NK-92 (cell line): ENCODE data around the gene UBE2J2.

Experiments
- DNase-seq: peaks from one replicate; lab custom pipeline; 2025; ENCODE audit not compliant: unreplicated experiment; lab: John Stamatoyannopoulos, UW

UBE2J2 gene

DNA sequence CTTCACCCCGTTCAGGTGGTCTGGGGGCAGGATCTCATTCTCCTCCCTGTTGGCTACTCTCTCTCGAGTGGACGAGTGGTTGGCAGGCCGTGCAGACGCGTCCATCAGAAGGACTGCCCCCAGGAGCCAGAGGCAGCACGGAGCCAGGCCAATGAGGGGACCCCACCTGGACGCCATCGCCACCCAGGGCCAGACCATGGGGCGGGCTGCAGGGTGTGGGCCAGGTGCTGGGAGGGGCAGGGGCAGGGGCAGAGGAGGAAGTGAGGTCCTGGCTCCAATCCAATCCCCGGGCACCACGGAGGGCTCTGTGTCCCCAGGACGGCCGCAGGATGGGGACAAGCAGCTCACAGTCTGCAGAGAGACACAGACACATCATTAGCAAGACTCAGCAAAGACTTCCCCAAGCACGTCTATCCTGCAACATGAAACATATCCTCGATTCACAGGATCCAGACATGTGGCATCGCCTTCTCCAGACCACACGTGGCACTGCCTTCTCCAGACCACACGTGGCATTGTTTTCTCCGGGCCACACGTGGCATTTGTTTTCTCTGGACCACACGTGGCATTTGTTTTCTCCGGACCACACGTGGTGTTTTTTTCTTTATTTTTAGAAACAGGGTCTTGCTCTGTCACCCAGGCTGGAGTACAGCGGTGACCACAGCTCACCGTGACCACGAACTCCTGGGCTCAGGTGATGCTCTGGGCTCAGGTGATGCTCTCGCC, 44.9 kb downstream of the UBE2J2 start:
- no peak for DNase-seq

DNA sequence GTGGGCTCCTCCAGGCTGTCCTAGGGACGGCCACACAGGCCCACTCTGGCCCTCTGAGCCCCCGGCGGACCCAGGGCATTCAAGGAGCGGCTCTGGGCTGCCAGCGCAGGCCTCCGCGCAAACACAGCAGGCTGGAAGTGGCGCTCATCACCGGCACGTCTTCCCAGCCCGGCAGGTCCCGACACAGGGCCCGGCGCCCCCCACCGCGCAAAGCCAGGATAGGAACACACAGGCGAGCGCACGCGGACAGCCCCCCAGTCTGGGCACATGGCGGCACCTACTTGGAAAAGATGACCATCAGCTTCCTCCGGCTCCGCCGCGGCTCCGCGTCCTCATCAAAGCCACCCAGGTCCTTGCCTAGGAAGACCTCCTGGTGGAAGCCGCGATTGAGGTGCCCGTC, 45.5 kb downstream of the UBE2J2 start:
- no peak for DNase-seq

DNA sequence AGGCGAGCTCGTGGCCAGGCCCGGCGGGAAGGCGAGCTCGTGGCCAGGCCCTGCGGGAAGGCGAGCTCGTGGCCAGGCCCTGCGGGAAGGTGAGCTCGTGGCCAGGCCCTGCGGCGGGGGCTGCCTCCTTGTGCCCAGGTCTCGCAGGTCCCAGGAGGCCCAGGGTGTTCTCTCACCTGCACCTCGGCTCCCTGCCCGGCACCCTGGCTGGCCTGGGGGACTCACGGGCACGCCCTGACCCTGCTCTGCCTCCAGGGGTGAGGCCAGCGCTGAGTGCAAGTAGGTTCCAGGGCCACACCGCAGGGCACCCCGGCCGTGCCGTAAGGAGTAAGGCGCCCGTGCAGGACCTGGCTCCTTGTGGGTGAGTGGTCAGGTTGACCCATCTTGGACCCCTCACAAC, 46.3 kb downstream of the UBE2J2 start:
- no peak for DNase-seq

DNA sequence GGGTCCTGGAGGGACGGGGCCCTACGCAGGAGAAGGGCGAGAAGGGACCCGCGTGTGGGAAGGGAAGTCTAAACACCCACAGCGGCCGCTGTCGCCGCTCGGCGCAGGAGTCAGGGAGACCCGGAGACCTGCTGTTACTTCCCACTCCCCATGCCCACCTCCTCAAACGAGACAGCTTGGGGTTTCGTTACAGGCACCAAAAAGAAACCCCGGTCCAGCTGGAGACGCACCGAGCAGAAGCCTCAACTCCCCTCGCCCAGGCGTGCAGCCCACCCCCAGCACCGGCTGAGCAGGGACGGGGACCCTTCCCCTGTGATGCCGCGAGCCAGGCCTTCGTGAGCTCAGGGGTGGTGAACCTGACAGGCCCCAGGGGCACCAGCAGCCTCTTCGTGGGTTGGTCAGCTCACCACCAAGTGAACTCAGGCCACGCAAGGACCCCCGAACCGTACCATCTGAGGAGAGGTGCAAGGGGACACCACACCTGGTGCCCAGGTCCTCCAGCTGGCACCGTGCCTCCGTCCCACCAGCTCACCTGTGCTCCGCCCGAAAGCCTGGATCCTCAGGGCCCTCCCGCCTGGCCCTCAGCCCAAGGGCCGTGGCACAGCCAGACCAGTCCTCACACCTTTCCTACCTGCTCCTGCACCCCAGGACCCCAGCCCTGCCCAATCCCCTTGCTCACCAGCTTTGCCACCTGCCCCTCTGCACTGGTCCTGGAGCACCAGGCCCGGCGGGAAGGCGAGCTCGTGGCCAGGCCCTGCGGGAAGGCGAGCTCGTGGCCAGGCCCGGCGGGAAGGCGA, 46.9 kb downstream of the UBE2J2 start:
- no peak for DNase-seq

DNA sequence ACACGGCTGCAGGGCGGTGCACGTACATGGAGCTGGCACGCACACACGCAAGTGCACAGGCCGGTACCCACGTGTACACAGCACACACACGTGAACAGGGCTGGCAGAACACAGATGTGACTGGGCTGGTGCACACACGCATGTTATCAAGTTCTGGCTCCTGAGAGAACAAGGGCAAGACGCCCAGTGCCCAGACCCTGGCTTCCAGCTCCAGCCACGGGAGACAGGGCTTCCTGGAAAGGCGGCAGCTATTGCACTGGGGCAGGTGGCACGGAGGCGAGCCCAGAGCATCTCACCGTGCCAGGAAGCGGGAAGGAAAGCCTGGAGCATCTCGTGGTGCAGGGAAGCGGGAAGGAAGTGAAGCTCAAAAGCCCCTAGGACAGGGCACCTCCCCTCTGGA, 47.7 kb downstream of the UBE2J2 start:
- DNase-seq = no peak

DNA sequence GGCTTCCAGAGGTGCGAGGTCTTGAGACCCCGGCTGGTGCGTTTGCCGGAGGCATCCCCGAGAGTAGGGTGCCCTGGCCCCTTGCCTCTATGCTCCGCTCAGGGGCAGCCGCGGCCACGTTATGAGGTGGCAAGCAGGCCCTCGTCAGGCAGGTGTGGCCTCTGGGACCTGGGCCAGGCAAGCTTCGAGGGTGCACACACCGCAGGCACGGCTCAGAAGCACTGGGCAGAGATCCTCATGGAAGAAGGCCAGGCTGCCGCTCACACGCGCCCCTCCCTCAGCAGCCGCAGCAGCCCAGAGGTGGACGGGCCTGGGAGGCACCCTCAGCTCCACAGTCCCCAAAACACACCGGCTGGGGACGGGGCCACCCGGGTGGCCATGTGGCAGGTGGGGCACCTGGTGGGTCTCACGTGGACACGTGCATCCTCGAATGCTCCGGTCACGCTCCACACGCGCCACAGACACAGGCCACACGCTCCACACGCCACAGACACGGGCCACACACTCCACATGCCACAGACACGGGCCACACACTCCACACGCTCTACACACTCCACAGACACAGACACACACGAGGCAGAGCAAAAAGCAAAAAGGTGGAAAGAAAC, 48.3 kb downstream of the UBE2J2 start:
- no peak for DNase-seq

DNA sequence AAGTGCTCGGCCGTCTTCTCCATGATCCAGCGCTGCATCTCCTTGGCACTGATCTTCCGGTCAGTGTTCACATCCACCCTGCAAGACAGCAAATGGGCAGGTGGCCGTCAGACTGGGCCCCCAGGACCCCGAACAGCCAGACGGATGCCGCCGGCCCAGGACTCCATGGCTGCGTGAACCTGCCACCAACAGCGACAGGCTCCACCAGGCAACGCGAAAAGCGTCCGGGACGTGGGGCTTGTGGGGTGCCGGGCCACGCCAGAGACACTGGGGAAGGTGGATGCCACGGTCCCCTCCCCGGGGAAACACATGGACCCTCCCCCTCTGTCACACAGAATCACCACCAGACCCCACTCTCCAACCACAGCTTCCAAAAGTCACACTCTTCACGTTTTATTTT, 49.8 kb downstream of the UBE2J2 start:
- DNase-seq = no peak

DNA sequence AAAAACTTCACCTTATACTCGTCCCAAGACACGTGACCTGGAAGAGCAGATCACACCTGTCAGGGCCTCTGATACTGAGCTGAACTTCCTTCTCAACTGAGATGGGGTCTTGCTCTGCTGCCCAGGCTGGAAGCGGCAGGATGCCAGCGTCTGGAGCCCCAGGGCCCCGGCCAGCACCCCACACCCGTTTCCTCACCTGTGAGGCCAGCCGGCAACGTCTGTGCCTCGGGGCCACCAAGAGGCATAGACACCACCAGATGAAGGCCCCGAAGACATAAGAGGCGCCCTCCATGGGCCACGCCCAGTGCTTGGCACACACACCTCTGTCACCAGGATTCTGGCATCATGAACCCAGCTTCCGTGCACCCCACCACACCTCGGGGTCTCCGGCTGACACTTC, 50.3 kb downstream of the UBE2J2 start:
- no peak for DNase-seq

DNA sequence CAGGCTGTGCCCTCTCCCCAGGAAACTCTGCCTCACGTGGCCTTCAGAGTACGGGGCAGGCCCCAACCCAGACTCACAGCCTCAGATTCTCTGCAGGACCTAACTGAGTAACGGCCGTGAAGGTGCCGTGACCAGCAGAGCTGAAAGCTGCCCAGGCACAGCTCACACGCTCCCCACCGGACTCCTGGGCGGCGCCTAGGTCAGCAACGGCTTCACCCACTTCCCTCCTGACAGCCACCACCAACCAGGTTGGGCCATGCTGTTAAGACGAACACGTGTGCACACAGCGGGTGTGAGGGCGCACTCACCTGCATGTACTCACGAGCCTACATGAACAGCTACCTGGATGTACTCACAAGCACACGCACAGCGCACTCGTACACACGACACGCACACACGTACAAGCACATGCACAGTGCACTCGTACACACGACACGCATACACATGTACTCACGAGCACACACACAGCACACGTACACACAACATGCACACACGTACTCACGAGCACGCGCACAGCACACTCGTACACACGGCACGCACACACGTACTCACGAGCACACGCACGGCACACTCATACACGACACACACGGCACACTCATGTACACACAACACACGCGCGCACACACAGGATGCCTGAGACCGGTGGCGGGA, 51.0 kb downstream of the UBE2J2 start:
- DNase-seq = no peak

DNA sequence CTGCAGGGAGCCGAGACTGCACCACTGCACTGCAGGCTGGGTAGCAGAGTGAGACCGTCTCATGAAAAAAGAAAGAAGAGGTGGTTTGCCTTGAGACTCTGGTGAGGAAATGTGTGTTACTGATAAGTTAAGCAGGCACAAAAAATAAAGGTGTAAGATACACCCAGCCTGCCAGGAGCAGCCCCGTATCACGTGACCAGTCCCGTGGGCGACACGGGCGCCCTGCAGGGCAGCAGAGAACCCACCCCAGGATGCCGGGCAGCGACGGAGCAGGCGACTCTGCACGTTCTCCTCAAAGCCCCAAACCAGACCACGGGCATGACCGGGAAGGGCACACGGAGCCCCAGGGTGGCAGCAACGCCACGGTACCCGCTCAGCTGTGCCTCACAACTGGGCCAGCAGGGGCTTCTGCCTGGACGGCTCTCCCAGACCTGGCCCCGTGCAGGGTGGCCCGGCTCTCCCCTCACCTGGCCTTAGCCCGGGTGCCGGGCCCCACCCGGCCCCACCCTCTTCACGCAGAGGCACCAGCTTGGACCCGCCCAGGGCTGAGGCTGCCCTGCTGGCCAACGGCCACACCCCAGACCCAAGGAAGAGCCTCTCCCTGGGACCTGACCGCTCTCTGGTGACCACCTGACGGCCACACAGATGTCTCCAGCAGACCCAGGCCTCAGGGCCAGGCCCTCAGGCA, 51.6 kb downstream of the UBE2J2 start:
- DNase-seq = no peak

DNA sequence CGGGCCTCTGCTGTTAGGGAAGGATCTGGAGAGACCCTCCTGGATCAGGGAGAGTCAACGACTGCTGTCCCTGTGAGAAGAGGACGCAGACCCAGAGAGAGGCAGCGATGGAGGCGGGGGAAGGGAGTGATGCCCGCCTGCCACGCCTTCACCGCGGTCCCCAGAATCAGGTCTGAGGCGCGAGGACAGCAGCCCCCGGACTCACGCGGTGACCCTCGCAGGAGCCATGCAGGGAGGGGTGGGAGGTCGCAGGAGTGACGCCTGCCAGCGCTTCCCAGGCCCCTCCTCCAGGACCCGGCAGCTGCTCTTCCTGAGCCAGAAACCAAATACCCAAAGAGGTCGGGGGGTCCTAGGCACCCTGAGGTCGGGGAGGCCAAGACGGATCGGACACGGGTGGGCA, 53.5 kb downstream of the UBE2J2 start:
- no peak for DNase-seq

DNA sequence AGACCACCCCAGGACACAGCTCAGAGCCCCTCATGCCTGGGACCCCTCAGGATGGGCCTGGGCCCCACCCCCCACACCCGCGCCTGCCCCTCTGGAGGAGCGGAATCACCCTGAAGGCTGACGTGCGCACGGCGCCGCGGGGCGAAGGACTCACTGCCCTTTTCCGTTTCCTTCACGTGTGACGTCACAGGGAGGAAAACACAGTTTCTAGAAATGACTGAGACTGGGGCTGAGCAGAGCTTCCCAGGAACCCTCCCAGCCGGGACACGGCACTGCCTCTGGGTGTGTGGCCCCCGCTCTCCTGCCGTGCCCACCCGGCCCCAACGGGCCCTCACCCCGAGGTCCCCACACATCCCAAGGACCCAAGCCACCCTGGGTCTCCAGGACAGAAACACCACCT, 54.3 kb downstream of the UBE2J2 start:
- DNase-seq = no peak

DNA sequence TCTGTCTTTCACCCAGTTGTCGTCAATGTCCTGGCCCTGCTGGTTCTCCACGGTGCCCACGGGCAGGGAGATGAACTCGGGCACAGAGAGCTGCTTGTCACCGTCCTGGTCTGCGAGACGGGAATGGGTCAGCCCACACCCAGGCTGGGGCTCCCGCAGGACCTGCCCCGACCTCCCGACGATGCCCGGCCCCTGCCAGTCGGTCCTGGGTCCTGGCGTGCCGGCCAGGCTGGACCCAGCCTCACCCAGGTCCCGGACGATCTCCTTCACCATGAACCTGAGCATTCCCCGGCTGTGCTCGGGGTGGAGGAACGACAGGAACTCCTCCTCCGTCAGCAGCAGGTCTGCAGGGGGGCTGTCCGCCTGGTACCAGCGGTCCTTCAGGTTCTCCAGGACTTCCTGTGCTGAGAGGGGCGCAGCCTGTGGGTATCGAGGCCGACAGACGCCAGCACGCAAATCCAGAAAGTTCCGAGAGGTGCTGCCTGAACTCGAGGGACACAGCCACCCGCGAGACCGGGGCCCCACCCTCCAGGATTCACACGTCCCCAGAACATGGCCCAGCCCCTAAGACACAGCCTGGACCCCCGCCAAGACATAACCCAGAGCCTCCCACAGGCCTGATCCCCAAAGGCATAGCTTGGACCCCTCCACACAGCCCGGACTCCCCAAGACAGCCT, 55.0 kb downstream of the UBE2J2 start:
- no peak for DNase-seq

DNA sequence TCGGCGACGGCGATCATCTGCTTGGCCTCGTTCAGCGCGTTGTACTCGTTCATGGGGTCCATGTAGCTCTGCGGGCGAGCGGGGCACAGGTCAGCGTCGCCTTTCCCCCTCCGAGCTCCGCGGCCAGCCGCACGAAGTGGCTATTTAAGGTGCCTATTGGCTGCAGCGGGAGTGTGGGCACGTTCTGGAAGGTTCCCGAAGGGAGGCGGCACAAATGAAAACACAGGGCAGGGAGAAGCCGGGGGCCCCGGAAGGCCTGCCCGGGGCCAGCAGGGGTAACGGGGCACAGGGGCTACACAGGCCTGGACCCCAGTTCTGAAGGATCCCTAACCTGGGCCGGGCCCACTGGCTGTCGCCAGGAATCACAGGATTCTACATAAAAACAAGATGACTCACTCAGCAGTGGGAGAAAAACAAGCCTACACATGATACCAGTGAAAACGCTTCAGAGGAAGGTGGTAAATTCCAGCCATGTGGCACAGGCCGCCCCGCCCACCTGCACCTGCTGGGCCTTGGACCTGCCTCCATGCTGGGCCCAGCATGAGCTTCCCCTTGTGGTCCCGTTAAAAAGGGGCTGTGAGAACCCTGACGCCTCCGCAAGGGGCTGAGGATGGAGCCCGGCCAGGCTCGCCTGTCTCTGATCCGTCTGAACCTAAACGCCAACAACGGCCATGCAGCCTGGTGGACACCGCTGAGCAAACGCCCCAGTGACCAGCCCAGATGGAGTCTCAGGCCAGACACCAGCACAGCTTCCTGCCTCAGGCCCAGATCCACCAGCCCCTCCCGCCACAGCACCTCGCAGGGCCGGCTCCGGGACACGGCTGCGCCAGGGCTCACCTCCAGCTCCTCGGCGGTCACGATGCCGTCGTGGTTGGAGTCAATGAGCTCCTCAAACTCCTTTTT, 55.8 kb downstream of the UBE2J2 start:
- no peak for DNase-seq

DNA sequence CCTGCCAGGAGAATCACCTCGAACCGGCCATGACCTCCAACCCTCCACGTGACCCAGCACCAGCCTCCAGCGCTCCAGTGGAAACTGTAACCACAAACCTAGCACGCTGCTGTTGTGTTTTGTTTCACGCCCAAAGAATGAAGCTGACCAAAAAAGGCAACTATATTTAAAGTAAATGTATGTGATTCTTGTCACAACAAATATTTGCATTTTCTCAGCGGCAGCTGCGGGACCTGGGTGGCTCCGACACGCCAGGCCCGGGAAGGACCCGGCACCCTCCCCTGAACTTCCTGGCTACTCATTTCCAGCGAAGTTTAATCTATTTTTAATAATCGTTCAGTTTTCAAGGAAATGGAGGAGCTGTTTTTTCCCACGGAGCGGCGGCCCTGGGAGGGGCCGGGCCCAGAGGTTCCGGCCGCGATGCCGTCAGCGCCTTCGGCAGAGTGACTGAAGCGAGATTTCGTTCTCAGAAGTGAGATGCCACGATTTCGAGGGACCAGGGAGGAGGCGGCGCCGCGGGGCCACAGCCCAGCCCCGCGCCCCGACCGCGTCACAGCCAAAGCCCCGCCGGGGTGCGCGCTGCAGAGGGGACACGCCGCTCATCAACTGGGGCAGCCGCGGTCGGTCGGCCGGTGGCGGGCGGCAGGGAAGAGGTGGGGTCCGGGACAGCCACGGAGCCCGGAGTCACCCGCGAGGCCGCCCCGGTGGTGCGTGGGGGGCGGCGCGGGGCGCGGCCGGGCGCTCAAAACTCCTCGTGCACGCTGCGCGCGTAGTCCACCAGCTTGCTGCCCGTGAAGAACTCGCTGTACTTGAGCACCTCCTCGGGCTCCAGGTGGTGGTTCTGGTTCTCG, 56.7 kb downstream of the UBE2J2 start:
- no peak for DNase-seq

DNA sequence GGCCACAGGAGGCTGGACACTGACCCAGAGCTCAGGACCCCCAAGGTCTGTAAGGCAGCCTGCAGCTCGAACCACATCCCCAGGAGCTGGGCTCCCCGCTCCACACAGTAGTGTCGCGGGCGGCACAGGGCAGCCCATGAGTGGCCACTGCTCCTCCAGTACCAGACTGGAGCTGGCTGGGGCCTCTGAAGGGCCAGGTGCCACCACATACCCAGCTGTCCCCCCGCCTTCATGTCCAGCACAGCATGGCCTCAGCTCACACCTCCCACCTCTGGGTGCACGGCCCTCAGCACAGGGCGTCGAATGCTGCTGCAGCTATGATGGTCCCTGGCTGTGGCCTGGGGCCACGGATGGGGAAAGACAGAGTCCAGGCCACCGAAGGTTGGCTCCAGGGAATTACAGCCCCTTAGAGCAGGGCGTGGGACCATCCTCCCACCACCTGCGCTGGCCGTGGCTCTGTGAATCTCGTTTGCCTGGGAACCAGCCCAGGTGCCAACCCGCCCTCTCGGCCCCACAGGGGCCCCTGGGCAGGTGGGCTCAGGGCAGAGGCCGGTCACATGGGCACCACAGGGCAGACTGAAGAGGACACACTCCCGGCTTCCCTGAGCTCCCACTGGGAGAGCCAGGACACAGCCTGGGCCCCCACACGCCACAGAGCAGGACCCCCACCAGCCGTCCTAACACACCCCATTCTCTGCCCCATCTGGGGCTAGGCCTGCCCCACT, 57.6 kb downstream of the UBE2J2 start:
- DNase-seq = no peak

DNA sequence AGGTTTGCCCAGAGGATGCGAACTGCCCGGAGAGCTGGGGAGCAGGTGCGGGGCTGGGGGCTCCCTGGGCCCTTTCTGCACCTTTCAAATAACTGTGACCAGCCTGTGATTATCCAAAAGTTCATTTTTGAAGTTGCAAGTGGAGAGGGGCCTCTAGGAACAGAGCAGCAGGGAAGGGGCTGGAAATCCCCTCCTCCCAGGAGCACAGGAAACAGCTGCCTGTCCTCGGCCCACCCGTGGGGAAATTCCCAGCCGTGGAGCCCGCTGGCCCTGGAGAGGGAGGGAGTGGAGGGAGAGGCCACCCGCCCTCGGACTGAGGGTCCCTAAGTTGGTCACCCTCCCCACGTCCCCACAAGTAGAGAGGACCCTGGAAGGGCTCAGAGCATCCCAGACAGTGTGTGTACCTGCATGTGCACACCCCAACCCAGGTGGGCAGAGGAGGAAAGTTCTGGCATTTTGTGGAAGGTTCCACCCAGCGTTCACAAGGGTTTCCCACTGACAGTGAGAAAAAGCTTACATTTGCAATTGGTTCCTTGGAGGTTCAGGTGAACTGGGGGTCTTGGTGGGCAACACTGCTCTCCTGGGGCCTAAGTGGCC, 58.5 kb downstream of the UBE2J2 start:
- DNase-seq = no peak
